Left hindlimb (tissue), 1 donor: Measurements from ENCODE around the gene FAM171A1.

Source experiments
- DNase-seq: peaks from one replicate; pipeline ENCODE4 v3.0.0-alpha.2; 2018

The FAM171A1 gene

DNA sequence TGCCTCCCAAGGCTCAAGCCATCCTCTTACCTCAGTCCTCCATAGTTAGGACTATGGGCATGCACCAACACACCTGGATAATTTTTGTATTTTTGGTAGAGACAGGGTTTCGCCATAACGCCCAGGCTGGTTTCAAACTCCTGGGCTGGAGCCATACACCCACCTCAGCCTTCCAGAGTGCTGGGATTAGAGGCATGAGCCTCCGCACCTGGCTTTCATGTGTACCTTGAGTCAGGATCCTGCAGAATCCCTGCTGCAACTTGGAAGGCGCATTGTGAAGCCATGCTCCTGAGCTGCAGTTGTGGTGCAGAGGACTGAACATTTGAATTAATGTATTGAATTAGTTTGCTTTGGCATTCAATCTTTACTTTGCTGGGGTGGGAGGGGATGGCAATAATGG is 173.2 kb downstream of the FAM171A1 start:
- no peak for DNase-seq

DNA sequence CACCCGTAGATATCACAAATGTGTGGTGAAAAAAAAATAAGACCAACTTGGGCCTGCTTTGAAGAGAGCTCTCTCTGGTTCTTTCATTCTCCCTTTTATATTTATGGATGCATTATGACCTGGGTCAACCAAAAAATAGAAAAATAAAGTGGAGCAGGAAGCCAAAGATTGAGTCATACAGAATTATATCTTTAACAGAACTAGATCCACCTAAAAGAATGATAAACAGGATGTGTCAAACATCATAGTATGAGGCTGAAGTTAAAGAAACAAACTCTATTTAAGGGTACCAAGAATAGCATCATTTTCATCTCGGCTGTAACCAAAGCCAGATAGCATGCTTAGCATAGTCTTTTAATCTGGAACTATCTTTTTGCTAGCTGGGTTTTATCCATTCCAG is 173.8 kb downstream of the FAM171A1 start:
- DNase-seq = no peak

DNA sequence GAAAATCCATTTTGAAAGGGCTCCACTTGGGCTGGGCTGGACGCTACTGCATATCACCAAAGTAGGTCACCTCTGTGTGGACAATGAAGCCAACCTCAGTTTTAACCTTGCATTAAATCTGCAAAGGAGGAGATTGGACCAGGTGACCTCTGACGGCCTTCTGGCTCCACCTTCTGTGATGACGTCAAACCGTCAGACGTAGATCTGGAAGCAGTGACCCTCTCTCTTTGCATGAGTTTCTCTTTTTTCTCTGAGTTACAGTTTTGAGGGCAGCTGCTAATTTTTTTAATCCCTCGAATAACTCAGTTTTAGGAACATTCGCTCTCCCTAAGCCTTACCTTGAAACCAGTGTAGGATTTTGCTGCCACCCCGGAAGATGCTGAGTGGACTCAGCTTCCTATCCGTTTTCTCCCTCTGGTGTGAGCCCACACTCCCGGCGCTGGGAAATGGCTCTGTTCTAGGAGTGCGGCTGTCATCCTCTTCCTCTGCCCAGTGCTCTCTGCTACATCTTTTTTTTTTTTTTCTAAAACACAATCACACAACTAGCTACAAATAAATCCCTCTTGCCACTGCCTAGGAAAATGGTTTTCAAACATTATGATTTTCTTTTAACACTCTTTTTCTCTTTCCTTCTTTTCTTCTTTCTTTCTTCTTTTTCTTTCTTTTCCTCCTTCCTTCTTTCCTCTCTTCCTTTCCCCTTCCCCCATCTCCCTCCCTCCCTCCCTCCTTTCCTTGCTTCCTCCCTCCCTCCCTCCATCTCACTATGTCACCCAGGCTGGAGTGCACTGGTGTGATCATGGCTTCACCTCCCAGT is 174.9 kb downstream of the FAM171A1 start:
- DNase-seq = no peak

DNA sequence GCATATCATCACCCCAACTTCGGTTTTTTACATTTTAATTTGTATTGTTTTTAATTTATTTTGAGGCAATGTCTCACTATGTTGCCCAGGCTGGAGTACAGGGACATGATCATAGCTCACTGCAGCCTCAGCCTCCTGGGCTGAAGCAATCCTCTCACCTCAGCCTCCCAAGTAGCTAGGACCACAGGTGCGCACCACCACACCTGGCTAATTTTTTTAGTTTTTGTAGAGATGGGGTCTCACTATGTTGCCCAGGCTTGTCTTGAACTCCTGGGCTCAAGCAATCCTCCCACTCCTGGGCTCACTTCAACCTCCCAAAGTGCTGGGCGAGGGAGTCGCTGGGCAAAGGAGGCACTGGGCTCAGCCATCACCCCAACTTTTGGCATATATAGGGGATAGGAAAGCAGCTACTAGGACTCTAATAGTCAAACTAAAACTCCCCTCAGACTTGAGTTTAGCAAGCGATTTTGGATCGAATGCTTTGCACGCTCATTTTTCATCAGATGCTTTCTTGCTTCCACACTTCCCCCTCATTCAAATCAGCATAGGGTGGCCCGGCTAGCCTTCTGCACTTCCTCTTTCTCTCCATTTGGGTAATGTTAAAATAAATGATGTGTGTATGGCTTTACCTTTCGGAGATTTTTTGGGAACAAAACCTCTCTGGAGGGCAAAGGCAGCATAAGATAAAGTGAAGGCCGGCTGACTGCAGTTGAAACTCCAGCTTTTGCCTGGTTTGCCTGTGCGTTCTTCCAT is 181.8 kb downstream of the FAM171A1 start:
- DNase-seq = no peak

DNA sequence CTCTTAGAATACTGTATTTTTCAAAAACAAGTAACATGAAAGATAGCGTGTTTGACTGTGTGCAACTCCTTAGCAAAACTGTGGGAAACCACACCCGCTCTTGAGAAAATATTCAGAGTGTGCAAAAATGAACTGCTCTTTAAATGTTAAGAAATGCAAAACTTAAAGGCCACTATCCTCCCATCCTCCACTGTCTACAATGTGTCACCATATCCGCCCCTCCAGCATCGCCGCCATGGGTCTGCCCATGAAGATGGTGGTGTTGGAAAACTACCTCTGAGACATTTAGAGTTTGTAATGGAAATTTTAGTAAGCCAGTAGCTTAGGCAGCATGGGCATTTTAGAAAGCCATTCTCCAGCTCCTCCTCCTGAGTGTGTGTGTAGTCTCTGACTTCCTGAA is 182.5 kb downstream of the FAM171A1 start:
- no peak for DNase-seq

DNA sequence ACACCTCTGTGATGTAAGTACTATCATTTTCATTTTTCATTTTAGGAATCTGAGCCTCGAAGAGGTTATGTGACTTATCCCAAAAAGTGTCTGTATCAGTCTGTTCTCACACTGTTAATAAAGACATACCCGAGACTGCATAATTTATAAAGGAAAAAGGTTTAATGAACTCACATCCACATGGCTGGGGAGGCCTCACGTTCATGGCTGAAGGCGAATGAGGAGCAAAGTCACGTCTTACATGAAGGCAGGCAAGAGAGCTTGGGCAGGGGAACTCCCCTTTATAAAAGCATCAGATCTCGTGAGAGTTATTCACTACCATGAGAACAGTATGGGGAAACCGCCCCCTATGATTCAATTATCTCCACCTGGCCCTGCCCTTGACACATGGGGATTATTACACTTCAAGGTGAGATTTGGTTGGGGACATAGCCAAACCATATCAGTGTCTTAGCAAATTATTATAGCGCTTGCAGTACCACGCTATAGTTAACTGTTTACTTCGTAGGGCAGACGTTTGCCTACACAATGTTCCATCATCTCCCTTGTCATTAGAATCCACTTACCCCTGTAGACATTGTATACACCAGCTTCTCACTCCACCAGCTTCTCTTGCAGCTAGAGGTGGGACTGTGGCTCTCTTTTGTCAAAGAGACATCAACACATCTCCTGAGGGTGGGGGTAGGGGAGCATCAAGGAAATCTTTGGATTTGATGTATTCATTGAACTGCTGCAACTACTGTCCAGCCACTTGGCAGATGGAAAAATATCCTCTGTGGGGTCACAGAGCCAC is 187.2 kb downstream of the FAM171A1 start:
- DNase-seq = no peak

DNA sequence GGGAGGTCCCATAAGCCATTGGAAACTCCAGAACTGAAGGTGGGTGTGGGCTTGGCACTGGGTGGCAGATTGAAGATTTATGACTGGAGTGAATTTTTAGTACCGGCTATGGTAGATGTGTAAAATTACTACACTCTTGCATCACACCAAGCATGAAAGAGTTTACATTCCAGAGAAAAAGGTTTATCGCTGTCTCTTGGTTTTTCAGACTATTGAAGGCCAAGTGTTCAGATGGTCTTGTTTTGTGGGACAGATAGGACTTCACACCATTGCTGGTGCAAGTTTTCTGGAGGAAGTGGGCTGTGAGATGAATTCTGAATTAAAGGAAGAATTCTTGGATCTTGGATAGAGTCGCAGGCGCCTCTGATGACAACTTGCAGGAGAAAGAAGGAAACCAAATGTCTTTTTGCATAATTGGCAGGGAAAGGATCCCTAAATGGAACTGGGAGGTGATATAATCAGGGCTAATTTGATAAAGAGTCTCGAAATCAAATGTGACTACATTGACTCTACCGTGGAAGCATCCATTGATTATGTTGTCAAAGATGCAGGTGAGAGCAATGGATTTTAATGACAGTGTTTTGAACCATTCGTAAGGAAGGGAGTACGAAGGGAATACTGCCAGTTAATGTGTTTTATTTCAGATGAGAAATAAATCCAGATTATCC is 188.4 kb downstream of the FAM171A1 start:
- DNase-seq = no peak

DNA sequence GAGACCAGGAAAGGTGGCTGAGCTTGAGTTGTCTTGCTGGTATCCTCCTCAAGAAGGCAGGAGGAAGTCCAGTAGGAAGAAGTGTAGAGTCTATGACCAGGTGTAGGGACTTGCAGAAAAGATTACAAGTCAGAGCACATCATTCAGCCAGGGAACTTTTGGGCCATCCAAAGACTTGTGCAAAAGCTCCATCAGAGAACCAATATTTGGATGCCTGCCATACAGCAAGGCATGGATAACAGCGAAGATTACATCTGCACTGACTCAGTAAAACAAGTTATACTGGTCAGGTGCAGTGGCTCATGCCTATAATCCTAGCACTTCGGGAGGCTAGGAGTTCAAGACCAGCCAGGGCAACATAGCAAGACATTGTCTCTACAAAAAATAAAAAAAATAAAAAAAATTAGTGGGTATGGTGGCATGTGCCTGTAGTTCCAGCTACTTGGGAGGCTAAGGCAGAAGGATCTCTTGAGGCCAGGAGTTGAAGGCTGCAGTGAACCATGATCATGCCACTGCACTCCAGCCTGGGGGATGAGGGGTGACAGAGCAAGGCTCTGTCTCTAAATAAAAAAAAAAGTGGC is 189.4 kb downstream of the FAM171A1 start:
- DNase-seq = no peak

DNA sequence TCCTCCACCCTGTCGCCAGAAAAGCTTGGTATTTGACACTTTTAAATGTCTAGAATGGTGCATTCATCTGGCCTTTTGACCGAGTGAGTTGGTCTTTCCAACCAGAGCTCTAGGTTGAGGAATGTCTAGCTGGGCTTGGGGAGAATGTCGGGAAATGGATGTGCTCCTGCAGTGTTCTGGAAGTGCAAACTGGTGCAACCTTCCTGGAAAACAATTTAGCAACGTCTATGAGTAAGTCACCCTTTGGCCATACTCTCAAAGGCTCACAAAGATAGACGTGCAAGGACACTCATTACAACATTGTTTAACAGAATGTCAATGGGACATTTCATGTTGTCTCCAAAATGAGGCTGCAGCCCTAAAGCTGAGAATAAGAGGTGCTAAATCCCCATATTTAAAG is 190.4 kb downstream of the FAM171A1 start:
- no peak for DNase-seq

DNA sequence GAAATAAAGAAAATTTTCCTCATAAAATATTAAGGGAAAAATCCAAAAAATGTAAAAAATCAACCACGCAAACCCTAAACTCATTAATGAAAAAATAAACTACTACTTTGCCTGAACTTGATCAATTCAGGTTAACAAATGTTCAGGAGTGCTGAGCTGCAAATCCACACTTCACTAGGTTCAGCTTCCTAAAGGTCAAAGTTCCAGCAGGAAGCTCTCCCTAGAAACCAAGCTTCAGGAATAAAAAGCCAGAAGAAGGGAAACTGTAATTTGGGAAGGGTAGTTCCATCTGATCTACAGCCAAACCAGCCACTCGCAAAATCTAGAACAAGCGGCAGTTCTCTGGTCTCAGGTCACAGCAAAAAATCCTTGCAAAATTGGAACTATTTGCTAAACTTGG is 194.8 kb downstream of the FAM171A1 start:
- no peak for DNase-seq

DNA sequence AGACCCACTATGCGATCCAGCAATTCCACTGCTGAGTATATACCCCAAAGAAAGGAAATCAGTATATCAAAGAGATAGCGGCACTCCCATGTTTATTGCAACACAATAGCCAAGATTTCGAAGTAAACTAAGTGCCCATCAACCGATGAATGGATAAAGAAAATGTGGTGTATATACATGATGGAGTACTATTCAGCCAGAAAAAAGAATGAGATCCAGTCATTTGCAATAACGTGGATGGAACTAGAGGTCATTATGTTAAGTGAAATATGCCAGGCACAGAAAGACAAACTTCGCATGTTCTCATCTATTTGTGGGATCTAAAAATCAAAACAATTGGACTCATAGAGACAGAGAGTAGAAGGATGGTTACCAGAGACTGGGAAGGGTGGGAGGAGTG is 195.5 kb downstream of the FAM171A1 start:
- no peak for DNase-seq

DNA sequence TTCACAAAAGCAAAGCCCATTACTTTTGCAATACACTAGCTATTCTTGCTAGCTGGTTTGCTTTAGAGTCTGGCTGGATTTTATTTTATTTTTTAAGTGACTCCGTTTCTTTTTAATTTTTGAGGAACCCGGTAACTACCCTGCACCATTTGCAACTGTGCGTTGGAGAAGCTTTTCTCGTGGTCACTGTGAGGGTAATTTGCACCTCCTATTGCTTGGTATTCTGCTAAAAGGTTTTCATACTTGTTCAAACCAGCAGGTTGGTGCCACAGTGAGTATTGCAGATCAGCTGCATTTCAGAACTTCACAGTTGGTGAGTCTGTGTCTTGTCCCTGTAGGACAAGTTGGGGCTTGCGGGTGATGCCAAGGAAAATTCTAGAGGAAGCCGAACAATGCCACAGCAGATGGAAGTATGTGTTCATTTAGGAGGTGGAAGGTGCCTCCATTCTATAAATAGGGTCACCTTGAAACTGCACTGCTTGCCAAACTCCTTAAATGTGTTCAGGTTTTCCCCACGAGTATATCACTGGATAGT is 198.7 kb downstream of the FAM171A1 start:
- no peak for DNase-seq

DNA sequence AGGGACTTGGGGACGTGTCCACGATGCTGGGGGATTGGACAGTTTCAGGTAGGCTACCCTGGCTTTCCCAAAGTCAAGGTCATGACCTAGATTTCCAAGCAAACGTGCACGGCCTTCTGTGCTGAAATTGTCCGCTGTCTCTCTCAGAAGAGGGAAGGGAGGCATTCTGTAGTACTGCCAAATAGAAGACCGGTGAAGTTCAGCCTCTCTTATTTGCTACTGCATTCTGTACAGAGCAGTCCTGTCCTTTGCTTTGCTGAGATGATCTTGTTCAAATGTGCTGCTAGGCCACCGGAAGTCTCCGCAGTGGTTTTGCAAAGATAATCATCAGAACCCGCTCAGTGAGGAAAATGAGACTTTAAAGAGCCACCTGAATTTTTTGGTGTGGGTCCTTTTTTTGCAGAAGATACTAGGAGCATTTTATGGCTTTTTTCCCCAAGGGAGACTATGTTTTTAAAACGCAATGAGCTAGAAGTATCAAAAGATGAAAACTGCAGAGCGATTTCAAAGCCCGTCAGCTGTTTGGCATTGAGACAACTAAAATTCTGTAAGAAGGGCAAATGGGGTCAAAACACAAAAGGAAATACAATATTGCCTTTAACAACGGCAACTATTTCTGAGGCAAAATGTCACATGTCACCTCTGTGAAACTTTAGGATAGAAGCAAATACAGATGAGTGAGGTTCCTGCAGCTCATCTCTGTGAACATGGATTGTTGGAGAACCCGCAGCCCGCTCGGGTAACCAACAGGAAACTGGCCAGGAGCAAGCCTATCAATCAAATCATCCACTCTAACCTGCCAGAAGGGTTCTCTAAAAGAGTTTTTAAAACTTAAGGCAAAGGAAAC is 201.3 kb downstream of the FAM171A1 start:
- DNase-seq = no peak

DNA sequence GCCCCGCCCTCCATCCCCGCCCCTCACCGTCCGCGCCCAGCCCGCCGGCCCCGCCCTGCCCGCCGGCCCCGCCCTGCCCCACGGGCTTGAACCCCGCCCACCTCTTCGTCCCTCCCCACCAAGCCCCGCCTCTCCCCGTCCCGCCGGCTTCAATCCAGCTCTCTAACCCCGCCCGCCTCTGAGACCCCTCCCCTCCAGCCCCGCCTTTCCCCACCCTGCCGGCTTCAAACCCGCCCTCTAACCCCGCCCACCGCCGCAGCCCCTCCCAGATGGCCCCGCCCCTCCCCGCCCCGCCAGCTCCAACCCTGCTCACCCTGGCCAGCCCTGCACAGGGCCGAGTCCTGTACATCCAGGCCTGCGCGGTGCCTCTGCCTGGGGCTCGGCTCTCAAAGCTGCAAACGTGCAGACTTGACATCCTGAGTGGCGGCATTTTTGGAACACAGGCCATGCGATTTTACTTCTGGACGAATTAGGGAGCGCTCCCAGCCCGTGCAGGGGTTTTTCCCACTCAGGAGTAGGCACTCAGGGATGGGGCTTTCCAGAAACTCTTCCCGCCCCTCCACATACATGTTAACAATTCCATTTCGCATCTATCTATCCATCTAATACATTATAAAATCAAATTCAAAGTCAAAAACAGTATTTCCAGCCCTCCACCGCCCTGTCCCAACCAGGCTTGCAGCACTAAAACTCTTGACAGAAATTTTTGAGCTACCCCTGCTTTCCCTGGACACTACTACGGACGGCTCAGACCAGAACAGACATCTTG is 202.1 kb downstream of the FAM171A1 start:
- DNase-seq = peak; percentile 99

DNA sequence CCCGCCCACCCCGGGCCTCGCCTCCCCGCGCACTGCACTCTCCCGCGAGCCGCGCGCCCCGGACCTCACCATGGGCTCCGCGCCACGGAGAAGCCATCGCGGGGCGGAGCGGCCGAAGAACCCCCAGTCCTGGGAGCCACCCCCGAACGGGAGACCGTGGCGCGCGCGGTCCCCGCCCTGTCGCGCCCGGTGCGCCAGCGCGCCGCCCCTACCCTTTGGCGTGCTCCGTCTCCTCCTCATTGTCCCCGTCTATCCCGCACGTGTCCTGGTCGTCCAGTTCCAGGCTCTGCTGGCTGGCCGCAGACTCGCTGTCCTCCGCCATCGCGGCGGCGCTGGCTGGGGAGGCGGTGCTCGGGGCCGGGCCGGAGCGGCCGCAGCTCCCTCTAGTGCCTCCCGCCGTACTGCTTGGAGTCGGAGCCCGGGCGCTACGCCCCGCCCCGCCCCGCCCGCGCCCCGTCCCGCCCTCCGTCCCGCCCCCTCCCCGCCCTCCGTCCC is 202.8 kb downstream of the FAM171A1 start, which contains the start of gene NMT2:
NMT2 (minus strand) TSS at position 403 of the 495 bp plus-strand sequence; CDS start at position 322, 81 bp downstream.
- DNase-seq = no peak

DNA sequence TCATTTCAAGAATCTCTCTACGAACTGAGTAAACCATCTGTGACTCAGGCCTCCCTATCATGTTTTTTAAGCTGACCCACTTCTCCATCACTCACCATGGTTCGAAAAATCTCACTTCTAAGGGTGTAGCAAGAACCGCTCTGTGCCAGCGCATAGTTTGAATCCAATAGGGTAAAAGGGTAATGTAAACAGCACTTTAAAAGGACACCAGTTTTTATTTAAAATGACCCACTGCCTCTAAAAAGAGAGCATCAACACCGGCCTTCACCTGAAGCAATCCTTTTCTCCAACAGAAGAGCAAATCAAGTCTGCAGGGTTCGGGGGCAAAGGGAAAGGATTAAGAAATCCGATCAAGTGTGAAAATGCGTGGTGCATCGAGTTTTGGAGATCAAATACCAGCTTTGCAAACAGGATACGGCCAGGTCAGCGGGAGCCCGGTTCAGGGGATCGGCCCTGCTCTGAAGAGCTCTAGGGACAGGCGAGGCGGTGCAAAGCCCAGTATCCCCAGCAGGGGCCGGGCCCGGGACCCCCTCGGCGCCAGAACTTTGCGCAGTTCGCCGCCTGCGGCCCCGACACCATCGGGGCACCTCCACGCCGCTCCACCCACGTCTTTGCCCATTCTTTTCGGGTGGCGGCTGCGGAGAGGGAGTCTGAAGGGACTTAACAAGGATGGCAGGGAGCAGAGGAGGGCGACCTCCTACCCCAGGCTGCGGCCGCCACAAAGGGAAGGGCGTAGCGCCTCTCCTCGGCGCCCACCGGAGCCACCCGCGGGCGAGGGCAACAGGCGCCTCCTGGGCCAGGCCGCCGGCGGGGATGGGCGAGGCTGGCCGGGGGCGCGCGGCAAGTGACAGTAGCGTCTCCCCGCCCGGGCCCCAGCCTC is 203.4 kb downstream of the FAM171A1 start:
- DNase-seq = peak; percentile 67

DNA sequence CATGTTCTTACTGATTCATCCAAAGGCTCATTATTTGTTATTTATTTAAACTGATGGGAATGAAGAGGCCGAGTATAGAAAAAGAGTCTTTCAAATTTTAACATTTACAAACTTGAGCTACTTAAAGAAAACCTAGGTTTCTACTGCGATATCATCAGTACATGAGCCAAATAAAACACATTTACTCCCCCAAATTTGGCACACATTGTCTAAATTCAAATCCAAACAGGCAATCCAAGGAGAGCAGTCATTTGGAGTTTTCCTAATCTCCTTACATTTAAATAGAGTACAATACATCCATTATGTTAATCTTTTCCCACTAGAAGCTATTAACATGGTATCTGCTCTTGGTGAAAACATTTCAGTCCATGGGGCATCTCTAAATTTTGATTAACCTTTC is 204.8 kb downstream of the FAM171A1 start:
- no peak for DNase-seq

DNA sequence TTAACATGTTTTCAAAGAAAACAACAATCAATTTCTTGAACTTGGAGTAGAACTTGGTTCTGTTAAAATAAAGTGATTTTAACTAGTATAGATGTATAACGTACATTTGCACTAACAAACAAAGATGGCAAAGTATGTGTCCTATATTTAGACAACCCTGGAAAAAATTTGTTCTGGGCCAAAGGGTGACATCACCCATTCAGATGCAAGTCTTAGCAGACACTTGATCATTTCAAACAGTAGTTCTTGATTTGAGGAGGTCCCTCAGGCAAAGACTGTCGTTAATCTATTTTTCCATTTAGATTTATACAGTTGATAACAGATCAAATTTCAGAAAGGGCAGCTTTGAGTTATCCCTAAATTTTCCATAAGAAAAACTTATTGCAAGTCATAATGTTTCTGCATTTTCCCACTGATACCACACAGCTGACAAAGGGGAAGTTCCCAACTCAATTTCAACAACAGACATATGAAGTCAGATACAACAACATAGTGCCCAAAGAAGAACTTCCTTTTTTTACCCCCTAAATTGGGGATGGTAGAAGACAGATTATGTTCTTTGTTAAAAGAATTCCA is 207.7 kb downstream of the FAM171A1 start:
- no peak for DNase-seq
